ENCODE data around the gene MIP.

- no peak for TF ChIP-seq CTCF (optimal IDR thresholded peaks at IDR 0.05 in 1 of 3, IDR thresholded peaks at IDR 0.05 in 1 of 3, conservative IDR thresholded peaks at IDR 0.05 in 1 of 3; ENCODE audit: extremely low read depth in 1 of 3, insufficient read depth in 2 of 3, low read length in 3 of 3)
- TF ChIP-seq EZH2 (IDR thresholded peaks at IDR 0.05; ENCODE audit: low read length): no peak
Measured at GRCh38 chr12:56420411-56420810, 34.0 kb downstream of the MIP start.

Data from keratinocyte (primary cell).